ENCODE data around the gene FKBP9.
"Not testable (repeated sequence)": the region's sequence is repeated elsewhere in the genome, so short reads cannot be mapped to it uniquely, and the experiment has no call there.

The FKBP9 gene, protein sequence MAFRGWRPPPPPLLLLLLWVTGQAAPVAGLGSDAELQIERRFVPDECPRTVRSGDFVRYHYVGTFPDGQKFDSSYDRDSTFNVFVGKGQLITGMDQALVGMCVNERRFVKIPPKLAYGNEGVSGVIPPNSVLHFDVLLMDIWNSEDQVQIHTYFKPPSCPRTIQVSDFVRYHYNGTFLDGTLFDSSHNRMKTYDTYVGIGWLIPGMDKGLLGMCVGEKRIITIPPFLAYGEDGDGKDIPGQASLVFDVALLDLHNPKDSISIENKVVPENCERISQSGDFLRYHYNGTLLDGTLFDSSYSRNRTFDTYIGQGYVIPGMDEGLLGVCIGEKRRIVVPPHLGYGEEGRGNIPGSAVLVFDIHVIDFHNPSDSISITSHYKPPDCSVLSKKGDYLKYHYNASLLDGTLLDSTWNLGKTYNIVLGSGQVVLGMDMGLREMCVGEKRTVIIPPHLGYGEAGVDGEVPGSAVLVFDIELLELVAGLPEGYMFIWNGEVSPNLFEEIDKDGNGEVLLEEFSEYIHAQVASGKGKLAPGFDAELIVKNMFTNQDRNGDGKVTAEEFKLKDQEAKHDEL

DNA sequence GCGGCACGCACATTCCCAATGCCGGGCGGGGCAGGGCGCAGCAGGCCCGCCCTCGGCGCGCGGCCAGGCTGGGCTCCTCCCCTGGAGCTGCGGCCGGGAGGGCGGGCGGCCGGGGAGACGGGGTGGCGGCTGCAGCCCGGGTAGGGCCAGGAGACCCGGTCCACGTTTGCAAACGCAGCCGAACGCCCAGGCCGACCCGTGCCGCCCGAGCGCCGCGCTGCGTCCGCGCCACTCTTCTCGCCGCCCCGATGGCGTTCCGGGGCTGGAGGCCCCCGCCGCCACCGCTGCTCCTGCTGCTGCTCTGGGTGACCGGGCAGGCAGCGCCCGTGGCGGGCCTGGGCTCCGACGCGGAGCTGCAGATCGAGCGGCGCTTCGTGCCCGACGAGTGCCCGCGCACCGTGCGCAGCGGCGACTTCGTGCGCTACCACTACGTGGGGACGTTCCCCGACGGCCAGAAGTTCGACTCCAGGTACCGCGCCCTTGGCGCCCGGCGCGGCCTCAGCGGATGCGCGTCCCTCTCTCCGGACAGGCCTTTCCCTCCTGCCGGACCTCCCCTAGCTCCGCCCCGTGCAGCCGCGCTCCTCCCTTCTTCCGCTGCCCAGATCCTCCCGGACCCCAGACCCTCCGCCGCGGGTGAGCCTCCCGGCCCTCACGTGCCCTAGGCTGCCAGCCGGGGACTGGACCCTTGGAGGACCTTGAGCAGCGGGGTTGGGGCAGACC, at the start of gene FKBP9:
Gene FKBP9 (plus strand): TSS at position 115 of the 720 bp plus-strand sequence. CDS start 134 bp downstream, at position 249.
- Histone ChIP-seq H3K9ac (ENCODE audit: low read length) (peak within 1 kb of the TSS; percentile 32), H3K9me3 (ENCODE audit: control insufficient read depth, low read depth, low read length) (no peaks in the 10 kb centered on the region), H3K27me3 (ENCODE audit: control insufficient read depth, insufficient read depth, low read length) (peaks cover 46% of the 10 kb centered on the region), H3K4me1 (ENCODE audit: control insufficient read depth, low read depth, low read length) (peaks cover 3% of the 10 kb centered on the region), H3K4me3 (ENCODE audit: low read length) (peak within 1 kb of the TSS; percentile 64), H3K27ac (ENCODE audit: low read length) (no peak within 1 kb of the TSS), H3K36me3 (ENCODE audit: control insufficient read depth, low read depth, low read length) (no peaks in the 10 kb centered on the region)

DNA sequence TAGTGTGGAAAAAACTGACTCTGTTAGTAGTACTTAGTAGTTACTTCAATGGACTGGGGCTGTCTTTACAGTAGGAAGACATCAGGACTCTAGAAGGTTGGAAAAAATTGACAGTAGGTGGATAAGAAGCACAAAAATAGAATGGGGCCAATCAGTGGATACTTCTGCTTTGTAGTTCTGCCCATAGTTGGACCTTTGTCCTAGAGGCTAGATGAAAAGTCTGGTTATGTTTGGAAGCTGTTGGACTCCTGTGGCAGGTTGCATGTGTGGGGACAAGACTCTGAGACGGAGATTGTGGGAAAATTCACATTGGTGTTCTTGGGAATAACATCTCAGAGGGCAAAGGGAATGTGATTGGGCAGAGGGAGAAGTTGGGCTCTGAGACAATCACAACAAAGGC, 47.0 kb upstream of the FKBP9 start:
- Histone ChIP-seq H3K27me3 (ENCODE audit: control insufficient read depth, insufficient read depth, low read length) (no peaks in the 10 kb centered on the region), H3K4me1 (ENCODE audit: control insufficient read depth, low read depth, low read length) (peaks cover 2% of the 10 kb centered on the region), H3K9ac (ENCODE audit: low read length) (no peak overlapping the region), H3K9me3 (ENCODE audit: control insufficient read depth, low read depth, low read length) (no peaks in the 10 kb centered on the region), H3K27ac (ENCODE audit: low read length) (no peak overlapping the region), H3K36me3 (ENCODE audit: control insufficient read depth, low read depth, low read length) (no peaks in the 10 kb centered on the region), H3K4me3 (ENCODE audit: low read length) (no peak overlapping the region)

DNA sequence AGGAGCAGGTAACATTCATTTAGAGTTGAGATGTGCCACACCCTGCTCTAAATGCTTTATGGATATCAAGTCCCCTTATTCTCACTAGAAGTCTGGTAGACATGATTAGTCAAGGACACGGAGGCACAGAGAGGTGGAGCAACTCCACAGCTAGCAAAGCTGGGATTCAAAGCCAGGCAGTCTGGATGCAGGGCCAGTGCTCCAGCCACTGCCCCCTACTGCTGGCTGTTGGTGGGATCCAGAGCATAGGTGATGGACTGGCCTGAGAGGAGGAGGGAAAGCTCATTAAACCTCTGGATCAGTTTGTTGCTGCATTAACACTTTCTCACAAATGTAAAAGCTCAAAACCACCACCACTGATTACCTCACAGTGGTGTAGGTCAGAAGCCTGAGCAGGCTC, 43.1 kb upstream of the FKBP9 start:
- H3K27ac ChIP-seq (ENCODE audit: low read length): no peak overlapping the region
- H3K36me3 ChIP-seq (ENCODE audit: control insufficient read depth, low read depth, low read length): no peaks in the 10 kb centered on the region
- no peaks in the 10 kb centered on the region for H3K9me3 ChIP-seq (ENCODE audit: control insufficient read depth, low read depth, low read length)
- no peak overlapping the region for H3K9ac ChIP-seq (ENCODE audit: low read length)
- H3K4me1 ChIP-seq (ENCODE audit: control insufficient read depth, low read depth, low read length): no peaks in the 10 kb centered on the region
- no peak overlapping the region for H3K4me3 ChIP-seq (ENCODE audit: low read length)
- no peaks in the 10 kb centered on the region for H3K27me3 ChIP-seq (ENCODE audit: control insufficient read depth, insufficient read depth, low read length)

DNA sequence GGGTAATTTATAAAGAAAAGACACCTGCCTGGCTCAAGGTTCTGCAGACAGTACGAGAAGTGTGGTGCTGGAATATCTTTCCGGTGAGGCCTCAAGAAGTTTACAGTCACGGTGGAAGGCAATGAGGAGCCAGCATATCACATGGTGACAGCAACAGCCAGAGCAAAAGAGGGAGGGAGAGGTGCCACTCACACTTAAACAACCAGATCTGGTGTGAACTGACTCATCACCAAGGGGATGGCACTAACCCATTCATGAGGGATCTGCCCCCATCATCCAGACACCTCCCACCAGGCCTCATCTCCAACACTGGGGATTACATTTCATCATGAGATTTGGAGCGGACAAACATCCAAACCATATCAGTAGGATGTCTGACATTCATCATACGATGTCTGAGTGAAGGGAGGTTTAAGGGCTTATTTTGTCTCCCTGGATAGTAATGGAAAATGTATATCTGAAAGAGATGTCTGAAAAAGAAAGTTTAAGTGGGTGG, 42.2 kb upstream of the FKBP9 start:
- Histone ChIP-seq H3K4me3 (ENCODE audit: low read length) (no peak overlapping the region), H3K4me1 (ENCODE audit: control insufficient read depth, low read depth, low read length) (no peaks in the 10 kb centered on the region), H3K9ac (ENCODE audit: low read length) (no peak overlapping the region), H3K27me3 (ENCODE audit: control insufficient read depth, insufficient read depth, low read length) (no peaks in the 10 kb centered on the region), H3K36me3 (ENCODE audit: control insufficient read depth, low read depth, low read length) (no peaks in the 10 kb centered on the region), H3K9me3 (ENCODE audit: control insufficient read depth, low read depth, low read length) (no peaks in the 10 kb centered on the region), H3K27ac (ENCODE audit: low read length) (no peak overlapping the region)

DNA sequence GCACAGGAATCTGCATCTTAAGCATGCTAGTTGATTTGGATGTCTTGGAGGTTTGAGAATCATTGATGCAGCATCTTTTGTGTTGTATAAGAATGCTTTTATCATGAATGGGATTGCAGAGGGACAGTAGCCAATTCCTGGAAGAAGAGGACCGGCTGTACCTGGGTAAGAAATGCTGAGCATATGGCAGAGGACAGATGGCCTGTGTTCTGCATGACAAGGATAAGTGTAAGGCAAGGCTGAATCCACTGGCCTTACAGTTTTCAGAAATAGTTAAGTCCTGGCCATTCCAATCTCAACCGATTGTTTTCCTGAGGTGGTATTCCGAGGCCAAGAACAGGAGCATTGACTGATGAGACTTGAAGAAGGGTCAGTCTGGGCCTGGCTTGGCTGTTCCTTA, 41.2 kb upstream of the FKBP9 start:
- Histone ChIP-seq H3K9me3 (ENCODE audit: control insufficient read depth, low read depth, low read length) (no peaks in the 10 kb centered on the region), H3K9ac (ENCODE audit: low read length) (no peak overlapping the region), H3K4me1 (ENCODE audit: control insufficient read depth, low read depth, low read length) (no peaks in the 10 kb centered on the region), H3K27me3 (ENCODE audit: control insufficient read depth, insufficient read depth, low read length) (no peaks in the 10 kb centered on the region), H3K4me3 (ENCODE audit: low read length) (no peak overlapping the region), H3K27ac (ENCODE audit: low read length) (no peak overlapping the region), H3K36me3 (ENCODE audit: control insufficient read depth, low read depth, low read length) (no peaks in the 10 kb centered on the region)

DNA sequence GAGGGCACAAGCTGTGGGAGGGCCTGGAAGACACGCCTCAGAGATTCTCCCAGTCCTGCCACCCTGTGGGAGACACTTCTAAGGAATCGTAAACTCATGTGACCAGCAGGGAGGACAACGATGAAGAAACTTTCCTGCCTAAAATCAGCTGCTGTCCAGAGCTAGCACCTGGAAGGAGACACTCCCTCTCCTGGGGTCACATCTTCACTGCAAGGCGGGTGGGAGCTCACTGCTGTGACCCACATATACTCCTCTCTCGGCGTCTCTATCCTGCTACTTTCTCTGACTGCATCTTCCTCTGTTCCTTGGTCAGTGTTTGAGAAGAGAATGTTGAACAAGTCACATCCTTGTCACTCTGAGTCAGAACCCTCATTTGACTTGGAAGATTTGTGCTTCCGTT, 40.2 kb upstream of the FKBP9 start:
- not testable (repeated sequence) for H3K27ac ChIP-seq (ENCODE audit: low read length); H3K27me3 ChIP-seq (ENCODE audit: control insufficient read depth, insufficient read depth, low read length); H3K4me3 ChIP-seq (ENCODE audit: low read length); H3K36me3 ChIP-seq (ENCODE audit: control insufficient read depth, low read depth, low read length); H3K9me3 ChIP-seq (ENCODE audit: control insufficient read depth, low read depth, low read length); H3K9ac ChIP-seq (ENCODE audit: low read length); H3K4me1 ChIP-seq (ENCODE audit: control insufficient read depth, low read depth, low read length)

DNA sequence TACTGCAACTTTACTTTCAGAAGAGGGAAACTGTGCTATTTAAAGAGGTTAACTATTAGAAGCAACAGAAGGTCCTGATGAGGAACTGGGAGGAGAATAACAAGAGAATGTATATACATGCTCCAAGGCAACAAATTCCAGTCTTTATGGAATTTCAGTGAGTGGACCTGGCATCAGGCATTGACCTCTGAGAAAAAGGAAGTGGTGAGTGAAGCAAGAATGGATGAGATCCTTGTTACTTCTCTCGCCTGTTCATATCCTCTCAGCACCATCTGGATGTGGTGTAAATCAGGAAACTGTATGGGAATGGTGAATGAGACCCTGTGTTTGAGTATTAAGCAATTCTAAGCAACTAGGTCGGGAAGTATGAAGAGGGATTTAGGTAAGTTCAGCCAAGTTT, 35.3 kb upstream of the FKBP9 start:
- no peak overlapping the region for H3K27ac ChIP-seq (ENCODE audit: low read length)
- H3K9ac ChIP-seq (ENCODE audit: low read length): no peak overlapping the region
- H3K4me3 ChIP-seq (ENCODE audit: low read length): no peak overlapping the region
- no peaks in the 10 kb centered on the region for H3K4me1 ChIP-seq (ENCODE audit: control insufficient read depth, low read depth, low read length)
- H3K36me3 ChIP-seq (ENCODE audit: control insufficient read depth, low read depth, low read length): no peaks in the 10 kb centered on the region
- H3K27me3 ChIP-seq (ENCODE audit: control insufficient read depth, insufficient read depth, low read length): no peaks in the 10 kb centered on the region
- H3K9me3 ChIP-seq (ENCODE audit: control insufficient read depth, low read depth, low read length): no peaks in the 10 kb centered on the region

DNA sequence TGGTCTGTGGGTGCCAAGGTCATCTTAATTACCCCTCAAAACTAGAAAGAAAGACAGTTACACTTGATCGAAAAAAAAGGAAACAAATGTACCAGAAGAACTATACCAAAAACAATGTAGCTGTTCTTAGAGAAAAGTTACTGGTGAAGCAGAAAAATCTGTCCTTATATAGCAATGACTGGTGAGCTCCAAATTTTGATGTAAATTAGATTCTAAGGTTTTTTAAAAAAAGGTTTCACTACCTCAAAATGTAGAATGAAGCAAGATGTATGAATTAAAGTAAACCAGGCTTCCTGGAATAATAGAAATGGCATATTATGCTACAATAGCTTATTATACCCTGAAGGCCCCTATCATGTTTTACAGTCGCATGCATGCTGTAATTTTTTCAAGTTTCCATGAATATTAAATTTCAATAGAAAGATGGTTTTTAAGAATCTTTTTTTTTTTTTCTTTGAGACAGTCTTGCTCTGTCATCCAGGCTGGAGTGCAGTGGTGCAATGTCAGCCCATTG, 28.4 kb upstream of the FKBP9 start:
- Histone ChIP-seq H3K9ac (ENCODE audit: low read length) (no peak overlapping the region), H3K9me3 (ENCODE audit: control insufficient read depth, low read depth, low read length) (no peaks in the 10 kb centered on the region), H3K4me3 (ENCODE audit: low read length) (no peak overlapping the region), H3K27ac (ENCODE audit: low read length) (no peak overlapping the region), H3K4me1 (ENCODE audit: control insufficient read depth, low read depth, low read length) (no peaks in the 10 kb centered on the region), H3K36me3 (ENCODE audit: control insufficient read depth, low read depth, low read length) (no peaks in the 10 kb centered on the region), H3K27me3 (ENCODE audit: control insufficient read depth, insufficient read depth, low read length) (peaks cover 17% of the 10 kb centered on the region)

DNA sequence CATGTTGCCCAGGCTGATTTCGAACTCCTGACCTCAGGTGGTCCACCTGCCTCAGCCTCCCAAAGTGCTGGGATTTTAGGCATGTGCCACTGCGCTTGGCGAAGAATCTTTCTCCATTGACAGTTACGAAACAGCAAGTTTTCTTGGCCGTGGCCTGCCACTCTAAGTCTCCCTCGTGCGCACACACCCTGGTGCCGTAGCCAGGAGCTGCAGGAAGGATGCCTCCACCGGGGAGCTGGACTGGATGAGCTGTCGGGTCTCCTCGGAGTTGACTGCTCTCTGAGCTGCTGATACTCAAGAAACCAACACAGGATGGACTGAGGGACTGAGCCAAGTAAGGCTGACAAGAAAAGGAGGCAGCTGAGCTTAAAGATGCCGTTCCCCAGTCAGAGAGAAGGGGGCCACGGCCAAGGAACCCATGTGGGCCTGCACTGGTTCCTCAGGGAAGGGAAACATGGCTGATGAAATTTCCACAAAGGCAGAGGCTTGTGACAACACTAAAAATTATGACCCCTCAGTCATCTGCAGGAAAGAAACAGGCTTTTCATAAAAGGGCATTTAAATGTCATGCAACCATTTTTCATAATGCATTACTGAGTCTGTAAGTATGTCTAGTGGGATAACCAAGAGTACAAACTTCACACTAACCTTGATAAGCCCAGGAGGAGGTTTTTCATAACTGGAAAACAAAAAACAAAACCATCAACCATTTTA, 27.7 kb upstream of the FKBP9 start:
- no peaks in the 10 kb centered on the region for H3K4me1 ChIP-seq (ENCODE audit: control insufficient read depth, low read depth, low read length)
- peaks cover 24% of the 10 kb centered on the region for H3K27me3 ChIP-seq (ENCODE audit: control insufficient read depth, insufficient read depth, low read length)
- H3K9me3 ChIP-seq (ENCODE audit: control insufficient read depth, low read depth, low read length): no peaks in the 10 kb centered on the region
- H3K27ac ChIP-seq (ENCODE audit: low read length): no peak overlapping the region
- H3K9ac ChIP-seq (ENCODE audit: low read length): no peak overlapping the region
- no peak overlapping the region for H3K4me3 ChIP-seq (ENCODE audit: low read length)
- H3K36me3 ChIP-seq (ENCODE audit: control insufficient read depth, low read depth, low read length): no peaks in the 10 kb centered on the region

DNA sequence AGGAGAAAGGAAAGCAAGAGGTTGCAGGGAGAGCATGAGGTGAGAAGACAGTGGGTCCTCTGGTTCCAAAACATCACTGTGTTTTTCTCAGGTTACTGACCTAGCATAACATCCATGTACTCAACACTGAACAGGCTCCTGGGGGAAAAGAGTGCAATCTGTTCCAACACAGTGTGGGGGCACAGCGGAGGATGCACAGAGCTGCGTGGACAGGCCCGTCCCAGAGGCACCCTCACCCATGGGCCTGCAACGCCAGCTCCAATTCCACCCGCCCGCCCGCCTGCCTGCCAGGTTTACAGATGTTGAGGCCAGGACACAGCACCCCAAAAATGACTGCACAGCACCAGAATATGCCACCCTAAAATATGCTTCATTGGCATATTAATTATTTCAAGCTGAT, 26.9 kb upstream of the FKBP9 start:
- no peaks in the 10 kb centered on the region for H3K36me3 ChIP-seq (ENCODE audit: control insufficient read depth, low read depth, low read length)
- H3K9me3 ChIP-seq (ENCODE audit: control insufficient read depth, low read depth, low read length): no peaks in the 10 kb centered on the region
- no peak overlapping the region for H3K27ac ChIP-seq (ENCODE audit: low read length)
- H3K9ac ChIP-seq (ENCODE audit: low read length): no peak overlapping the region
- no peaks in the 10 kb centered on the region for H3K4me1 ChIP-seq (ENCODE audit: control insufficient read depth, low read depth, low read length)
- peaks cover 31% of the 10 kb centered on the region for H3K27me3 ChIP-seq (ENCODE audit: control insufficient read depth, insufficient read depth, low read length)
- no peak overlapping the region for H3K4me3 ChIP-seq (ENCODE audit: low read length)

DNA sequence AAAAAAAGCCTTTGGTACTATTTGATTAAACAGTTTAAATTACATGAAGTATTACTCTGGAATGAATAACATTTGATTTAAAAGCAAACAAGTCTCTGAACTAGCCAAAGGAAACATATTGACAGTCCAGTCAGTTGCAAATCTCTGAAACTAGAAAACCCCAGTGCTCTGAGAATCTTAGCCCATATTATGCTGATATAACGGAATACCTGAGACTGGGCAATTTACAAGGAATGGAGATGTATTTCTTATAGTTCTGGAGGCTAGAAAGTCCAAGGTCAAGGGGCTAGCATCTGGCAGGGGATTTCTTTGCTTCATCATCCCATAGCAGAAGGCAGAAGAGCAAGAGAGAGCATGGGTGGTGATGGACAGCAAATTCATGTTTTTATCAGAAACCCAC, 21.7 kb upstream of the FKBP9 start:
- no peak overlapping the region for H3K27ac ChIP-seq (ENCODE audit: low read length)
- no peaks in the 10 kb centered on the region for H3K4me1 ChIP-seq (ENCODE audit: control insufficient read depth, low read depth, low read length)
- H3K4me3 ChIP-seq (ENCODE audit: low read length): no peak overlapping the region
- no peaks in the 10 kb centered on the region for H3K9me3 ChIP-seq (ENCODE audit: control insufficient read depth, low read depth, low read length)
- H3K36me3 ChIP-seq (ENCODE audit: control insufficient read depth, low read depth, low read length): no peaks in the 10 kb centered on the region
- H3K9ac ChIP-seq (ENCODE audit: low read length): no peak overlapping the region
- peaks cover 77% of the 10 kb centered on the region for H3K27me3 ChIP-seq (ENCODE audit: control insufficient read depth, insufficient read depth, low read length)

All from iPS-18a (cell line).